ENCODE data around the gene CDC42EP3. TPM values are rescaled to one million over a fixed set of nuclear protein-coding genes. Genes with fewer than 3 reads are reported as not detected.

The CDC42EP3 gene
- total RNA-seq, 4 donors from 2014 or later, result 8.1 to 24.7 (median 18.8) TPM

DNA sequence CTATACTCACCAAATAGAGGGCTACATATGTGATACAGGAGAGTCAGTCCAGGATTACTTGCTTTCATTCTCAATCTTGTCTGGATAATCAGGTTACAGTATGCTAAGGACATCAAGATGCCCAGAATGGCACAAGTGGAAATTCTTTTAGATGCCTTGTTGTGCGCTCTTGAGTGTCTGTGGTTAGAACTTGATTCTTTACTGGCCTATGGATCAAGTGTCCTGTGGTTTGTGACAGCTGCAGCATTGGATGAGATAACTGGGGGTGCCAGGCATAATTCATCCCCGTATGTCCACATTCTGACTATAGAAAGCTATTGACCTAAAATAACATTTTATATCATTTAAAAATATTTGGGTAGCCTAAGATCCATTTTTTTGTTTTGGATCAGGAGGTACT is 40.1 kb downstream of the CDC42EP3 start:
- DNase-seq, result no peak
- Histone ChIP-seq H3K4me1 (no peaks in the 10 kb centered on the region), H3K27me3 (no peaks in the 10 kb centered on the region), H3K36me3 (no peaks in the 10 kb centered on the region), H3K4me3 (replicated peaks in 1 of 3) (no peak overlapping the region), H3K9me3 (no peaks in the 10 kb centered on the region), H3K27ac (no peak overlapping the region)
- intact Hi-C loops (cut with DNase I), result no loop called here
- WGBS, 2 donors, result 84% methylated on average over 2 of the region's 2 CpGs
- TF ChIP-seq, protein P1, sequence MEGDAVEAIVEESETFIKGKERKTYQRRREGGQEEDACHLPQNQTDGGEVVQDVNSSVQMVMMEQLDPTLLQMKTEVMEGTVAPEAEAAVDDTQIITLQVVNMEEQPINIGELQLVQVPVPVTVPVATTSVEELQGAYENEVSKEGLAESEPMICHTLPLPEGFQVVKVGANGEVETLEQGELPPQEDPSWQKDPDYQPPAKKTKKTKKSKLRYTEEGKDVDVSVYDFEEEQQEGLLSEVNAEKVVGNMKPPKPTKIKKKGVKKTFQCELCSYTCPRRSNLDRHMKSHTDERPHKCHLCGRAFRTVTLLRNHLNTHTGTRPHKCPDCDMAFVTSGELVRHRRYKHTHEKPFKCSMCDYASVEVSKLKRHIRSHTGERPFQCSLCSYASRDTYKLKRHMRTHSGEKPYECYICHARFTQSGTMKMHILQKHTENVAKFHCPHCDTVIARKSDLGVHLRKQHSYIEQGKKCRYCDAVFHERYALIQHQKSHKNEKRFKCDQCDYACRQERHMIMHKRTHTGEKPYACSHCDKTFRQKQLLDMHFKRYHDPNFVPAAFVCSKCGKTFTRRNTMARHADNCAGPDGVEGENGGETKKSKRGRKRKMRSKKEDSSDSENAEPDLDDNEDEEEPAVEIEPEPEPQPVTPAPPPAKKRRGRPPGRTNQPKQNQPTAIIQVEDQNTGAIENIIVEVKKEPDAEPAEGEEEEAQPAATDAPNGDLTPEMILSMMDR (IDR thresholded peaks at IDR 0.05), result no peak
- no peak for TF ChIP-seq POLR2A (IDR thresholded peaks at IDR 0.05)

DNA sequence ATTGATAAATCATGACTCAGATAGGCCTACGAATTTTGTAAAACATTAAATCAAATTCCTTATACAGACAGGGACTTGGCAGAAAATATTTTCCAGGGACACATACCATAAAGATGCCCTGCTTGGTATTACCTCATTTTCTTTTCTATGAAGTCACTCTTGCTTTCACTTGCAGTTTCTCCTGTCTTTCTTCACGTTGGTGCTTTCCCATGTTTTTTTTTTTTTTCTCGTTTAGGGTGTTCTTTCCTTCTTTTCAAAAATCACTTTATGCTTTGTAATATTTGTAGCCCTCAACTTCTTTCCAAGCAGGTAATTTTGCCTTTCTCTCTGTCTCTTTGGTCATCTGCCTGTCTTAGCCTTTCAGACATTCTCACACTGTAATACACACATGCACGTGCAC is 40.7 kb downstream of the CDC42EP3 start:
- intact Hi-C loops (cut with DNase I), result no loop called here
- no peaks in the 10 kb centered on the region for H3K4me1 ChIP-seq
- H3K9me3 ChIP-seq, result no peaks in the 10 kb centered on the region
- no peak overlapping the region for H3K27ac ChIP-seq
- H3K36me3 ChIP-seq, result no peaks in the 10 kb centered on the region
- WGBS, 2 donors, result 77 to 82% methylated on average over 4 of the region's 4 CpGs
- H3K4me3 ChIP-seq (replicated peaks in 1 of 3), result no peak overlapping the region
- DNase-seq, result no peak
- no peaks in the 10 kb centered on the region for H3K27me3 ChIP-seq
- TF ChIP-seq, protein P1 (IDR thresholded peaks at IDR 0.05), result no peak
- no peak for TF ChIP-seq POLR2A (IDR thresholded peaks at IDR 0.05)

DNA sequence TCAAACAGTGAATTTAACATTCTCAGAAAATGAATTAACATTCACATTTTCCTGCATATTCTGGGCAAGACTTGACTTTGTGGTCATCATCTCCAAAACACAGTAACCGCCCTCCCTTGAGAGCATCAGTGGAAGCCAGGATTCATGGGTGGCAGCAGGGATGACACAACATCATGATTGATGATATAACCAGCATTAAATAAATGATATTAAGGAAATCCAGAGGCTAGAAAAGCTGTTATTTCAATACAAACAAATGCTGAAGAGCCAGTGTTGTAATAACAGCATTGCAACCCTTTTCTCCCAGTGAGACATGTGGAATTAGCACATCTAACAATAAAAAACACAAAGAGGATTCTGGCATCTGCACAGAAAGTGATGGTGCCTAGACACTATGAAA is 41.1 kb downstream of the CDC42EP3 start:
- Histone ChIP-seq H3K9me3 (no peaks in the 10 kb centered on the region), H3K36me3 (no peaks in the 10 kb centered on the region), H3K27me3 (no peaks in the 10 kb centered on the region), H3K27ac (no peak overlapping the region), H3K4me3 (replicated peaks in 1 of 3) (no peak overlapping the region), H3K4me1 (no peaks in the 10 kb centered on the region)
- DNase-seq, result no peak
- intact Hi-C loops (cut with DNase I), result no loop called here
- WGBS, 2 donors, result 81 to 88% methylated on average over 1 of the region's 1 CpG
- no peak for TF ChIP-seq POLR2A (IDR thresholded peaks at IDR 0.05)

DNA sequence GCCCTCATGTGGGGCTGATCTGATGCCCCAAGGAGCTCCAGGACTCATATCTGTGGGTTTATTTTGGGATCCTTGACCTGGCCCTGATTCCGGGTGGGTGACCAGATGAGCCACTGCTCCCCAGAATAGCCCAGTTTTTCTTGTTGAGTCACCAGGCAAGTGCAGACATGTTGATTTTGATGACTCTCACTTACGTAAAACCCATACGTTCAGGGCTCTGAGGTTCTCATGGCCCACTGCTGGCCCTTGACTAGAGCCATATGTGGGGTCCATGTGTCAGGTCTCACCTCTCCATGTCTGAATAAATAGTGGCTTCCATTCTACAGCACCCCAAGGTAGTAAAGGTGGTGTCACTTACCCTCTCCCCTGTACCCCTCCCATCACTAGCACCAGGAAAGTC is 41.9 kb downstream of the CDC42EP3 start:
- H3K27me3 ChIP-seq, result no peaks in the 10 kb centered on the region
- no peaks in the 10 kb centered on the region for H3K4me1 ChIP-seq
- no peaks in the 10 kb centered on the region for H3K36me3 ChIP-seq
- DNase-seq, result no peak
- intact Hi-C loops (cut with DNase I), result no loop called here
- H3K9me3 ChIP-seq, result no peaks in the 10 kb centered on the region
- no peak overlapping the region for H3K4me3 ChIP-seq (replicated peaks in 1 of 3)
- no peak overlapping the region for H3K27ac ChIP-seq
- 96 to 100% methylated on average over 3 of the region's 3 CpGs for WGBS, 2 donors
- no peak for TF ChIP-seq POLR2A (IDR thresholded peaks at IDR 0.05)
- TF ChIP-seq, protein P1 (IDR thresholded peaks at IDR 0.05), result no peak

DNA sequence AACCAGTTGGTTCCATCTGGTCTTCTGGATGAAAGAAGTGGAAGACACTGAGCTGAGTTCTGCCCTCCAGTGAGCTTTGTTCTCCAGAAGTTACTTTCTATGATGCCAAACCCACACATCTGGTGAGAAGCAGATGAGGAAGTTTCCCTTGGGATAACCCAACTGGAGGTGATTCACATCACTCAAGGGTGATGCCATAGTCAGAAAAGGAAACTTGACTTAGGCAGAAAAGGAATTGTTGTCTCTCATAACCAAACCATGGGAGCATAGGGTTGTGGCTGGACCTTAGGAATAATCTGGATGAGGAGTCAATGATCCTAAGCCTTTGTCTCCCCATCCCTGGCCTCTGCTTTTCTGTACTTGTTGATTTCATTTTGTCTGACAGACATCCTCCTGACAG is 43.7 kb downstream of the CDC42EP3 start:
- Histone ChIP-seq H3K4me3 (replicated peaks in 1 of 3) (no peak overlapping the region), H3K4me1 (no peaks in the 10 kb centered on the region), H3K27me3 (no peaks in the 10 kb centered on the region), H3K27ac (no peak overlapping the region), H3K9me3 (no peaks in the 10 kb centered on the region), H3K36me3 (no peaks in the 10 kb centered on the region)
- no peak for DNase-seq
- TF ChIP-seq POLR2A (IDR thresholded peaks at IDR 0.05), result no peak
- TF ChIP-seq, protein P1 (IDR thresholded peaks at IDR 0.05), result no peak
- intact Hi-C loops (cut with DNase I), result no loop called here

Data from thyroid gland (tissue), 4 donors.